NCI-H460 (cell line): ENCODE data around the gene CDC42BPB. TPM values are rescaled to one million over a fixed set of nuclear protein-coding genes. Genes with fewer than 3 reads are reported as not detected.

Experiments used
- DNase-seq: peaks from one replicate; pipeline ENCODE4 v3.0.0-alpha.2; 2016; ENCODE audit warnings: low read depth; ENCODE audit errors: extremely low read depth
- total RNA-seq: library from RNA; depleted of rRNA; stranded (reverse); fragments of >200 nt; shearing (Covaris generic); gene quantifications from 2 replicates; pipeline ENCODE4 v1.2.3, GENCODE V29; 2014

The CDC42BPB gene
- total RNA-seq, 1 experiment from 2014 or later = 54.9 TPM

GRCh38 chr14:103022002-103022684 lies 35.2 kb downstream of the CDC42BPB start:
- no peak for DNase-seq

GRCh38 chr14:103021684-103022001 lies 35.7 kb downstream of the CDC42BPB start:
- no peak for DNase-seq

- no peak for DNase-seq
Observed at GRCh38 chr14:103020271-103021170, 36.8 kb downstream of the CDC42BPB start.

- no peak for DNase-seq
Observed at GRCh38 chr14:103019826-103020225, 37.5 kb downstream of the CDC42BPB start.

GRCh38 chr14:103019236-103019635 lies 38.1 kb downstream of the CDC42BPB start:
- no peak for DNase-seq

- DNase-seq = no peak
Observed at GRCh38 chr14:103016594-103016993, 40.8 kb downstream of the CDC42BPB start.

GRCh38 chr14:103016071-103016470 lies 41.3 kb downstream of the CDC42BPB start:
- DNase-seq = no peak

- no peak for DNase-seq
Observed at GRCh38 chr14:103015426-103015825, 41.9 kb downstream of the CDC42BPB start.

GRCh38 chr14:103014466-103015228 lies 42.7 kb downstream of the CDC42BPB start:
- no peak for DNase-seq

GRCh38 chr14:103013028-103013427 lies 44.3 kb downstream of the CDC42BPB start:
- no peak for DNase-seq

- no peak for DNase-seq
Observed at GRCh38 chr14:103009559-103009958, 47.8 kb downstream of the CDC42BPB start.

GRCh38 chr14:103008768-103009357 lies 48.5 kb downstream of the CDC42BPB start:
- DNase-seq = no peak

GRCh38 chr14:103008126-103008525 lies 49.2 kb downstream of the CDC42BPB start:
- no peak for DNase-seq

- DNase-seq = no peak
Observed at GRCh38 chr14:103007555-103007954, 49.8 kb downstream of the CDC42BPB start.

GRCh38 chr14:103006991-103007520 lies 50.3 kb downstream of the CDC42BPB start:
- no peak for DNase-seq

GRCh38 chr14:103006106-103006505 lies 51.2 kb downstream of the CDC42BPB start:
- no peak for DNase-seq

- no peak for DNase-seq
Observed at GRCh38 chr14:103003850-103004249, 53.5 kb downstream of the CDC42BPB start.

GRCh38 chr14:103003351-103003615 lies 54.1 kb downstream of the CDC42BPB start:
- DNase-seq = no peak

- DNase-seq = no peak
Observed at GRCh38 chr14:103002578-103003350, 54.6 kb downstream of the CDC42BPB start.
